Measurements from ENCODE around the gene PDCD2.
"Not testable (repeated sequence)": the region's sequence is repeated elsewhere in the genome, so short reads cannot be mapped to it uniquely, and the experiment has no call there.

PDCD2 gene

DNA sequence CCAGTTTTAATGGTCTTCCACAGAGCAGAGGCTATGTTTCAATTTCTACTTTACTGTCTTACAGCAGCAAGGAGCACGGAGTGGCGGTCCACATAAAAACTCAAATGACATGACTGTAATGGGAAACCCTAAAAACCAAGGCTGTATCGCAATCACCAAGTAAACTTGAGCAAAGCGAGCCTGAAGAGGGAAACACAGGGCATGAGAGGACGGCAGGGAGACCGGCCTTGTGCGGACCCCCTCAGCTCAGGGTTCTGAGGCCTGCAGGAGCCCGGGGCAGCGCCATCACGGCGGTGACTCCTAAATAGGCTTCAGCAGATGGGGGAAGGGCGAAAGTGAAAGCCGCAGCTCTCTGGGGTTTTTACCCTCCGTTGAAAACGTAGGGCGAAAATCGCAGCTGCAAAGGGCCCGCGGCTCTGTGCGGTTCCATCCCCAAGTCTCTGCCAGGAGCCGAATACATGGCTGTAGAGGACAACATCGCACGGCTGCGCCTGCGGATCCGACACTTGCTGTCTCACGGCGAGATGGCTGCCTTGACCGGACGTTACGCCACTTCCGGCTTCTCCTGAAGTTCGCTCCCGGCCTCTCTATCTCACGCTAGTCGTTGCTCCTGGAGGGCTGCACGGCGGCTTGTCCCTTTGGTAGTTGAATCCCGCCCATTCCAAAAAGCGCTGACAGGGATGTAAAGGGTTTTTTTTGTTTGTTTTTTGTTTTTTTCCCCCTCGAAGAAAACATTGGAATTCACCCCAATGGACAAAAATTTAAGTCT is 31.5 kb downstream of the PDCD2 start, which contains the start of gene PSMB1:
Gene PSMB1, minus strand, starts transcription at position 543 of the 769 bp plus-strand sequence. Its CDS starts 65 bp downstream, at position 478.
- DNase-seq = peak; percentile 94

DNA sequence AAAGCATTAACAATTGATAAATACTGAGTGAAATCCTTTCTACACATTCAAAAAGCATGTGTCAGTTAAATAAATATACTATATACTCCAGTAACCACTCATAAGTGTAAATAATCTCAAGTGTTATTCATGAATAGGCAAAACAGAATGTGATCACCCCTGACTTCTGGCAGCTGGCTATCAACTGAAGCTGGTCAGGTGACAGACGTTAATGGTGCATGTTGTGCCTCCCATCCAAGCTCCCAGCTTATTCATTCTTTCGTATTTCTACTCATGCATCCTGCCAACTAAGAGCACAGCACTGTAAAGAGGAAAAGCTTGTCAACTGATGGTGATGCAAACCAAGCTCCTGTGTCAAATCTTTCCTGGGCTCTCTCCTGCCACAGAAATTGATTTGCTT is 39.0 kb downstream of the PDCD2 start:
- no peak for DNase-seq

DNA sequence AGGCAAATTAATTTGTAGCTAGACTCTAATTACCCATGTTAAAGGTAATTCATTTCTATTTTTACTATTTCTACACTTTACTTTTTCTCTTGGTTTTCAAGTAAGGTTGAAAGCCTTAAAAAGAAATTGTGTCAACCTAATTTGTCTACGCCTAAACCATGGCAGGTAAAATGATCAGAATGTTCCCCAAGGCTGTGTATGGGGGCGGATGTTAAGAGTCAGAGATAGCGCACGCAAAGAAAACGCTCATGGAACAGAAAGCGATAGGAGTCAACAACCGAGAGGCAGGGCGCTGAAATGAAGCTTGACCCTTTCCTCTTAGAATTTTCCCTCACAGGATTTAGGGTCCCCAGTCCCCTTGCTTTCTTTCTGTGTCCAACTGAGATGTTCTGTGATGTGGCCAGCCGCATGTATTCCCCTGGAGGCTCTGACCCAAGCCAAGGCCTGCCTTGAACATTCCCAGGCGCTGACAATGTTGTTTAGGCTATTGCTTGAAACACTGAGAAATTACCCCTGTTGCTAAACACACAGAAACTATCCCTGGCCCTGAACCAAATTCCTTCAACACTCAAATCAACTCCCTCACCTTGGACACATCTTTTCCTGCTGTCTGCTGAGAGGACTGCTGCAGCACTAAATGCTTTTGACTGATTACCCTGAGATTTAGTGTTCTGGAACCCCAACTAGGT is 42.3 kb downstream of the PDCD2 start:
- no peak for DNase-seq

DNA sequence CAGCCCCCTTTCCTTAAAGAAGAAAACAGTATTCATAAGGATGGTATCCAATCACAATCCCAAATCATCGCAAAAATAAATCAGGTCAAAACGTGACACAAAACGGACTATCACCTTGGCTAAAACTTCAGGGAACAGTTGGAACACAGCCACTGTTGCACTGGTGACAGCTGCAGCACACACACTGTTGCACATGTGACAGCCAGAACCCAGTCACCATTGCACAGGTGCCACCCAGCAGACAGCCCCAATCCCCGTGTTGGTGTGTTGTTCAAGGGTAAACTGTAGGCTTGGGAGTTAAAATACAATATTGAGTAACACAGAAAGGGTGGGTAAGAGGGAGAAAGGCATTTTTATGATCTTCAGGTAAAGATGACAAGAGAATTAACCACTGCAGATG is 47.1 kb downstream of the PDCD2 start:
- DNase-seq = no peak

DNA sequence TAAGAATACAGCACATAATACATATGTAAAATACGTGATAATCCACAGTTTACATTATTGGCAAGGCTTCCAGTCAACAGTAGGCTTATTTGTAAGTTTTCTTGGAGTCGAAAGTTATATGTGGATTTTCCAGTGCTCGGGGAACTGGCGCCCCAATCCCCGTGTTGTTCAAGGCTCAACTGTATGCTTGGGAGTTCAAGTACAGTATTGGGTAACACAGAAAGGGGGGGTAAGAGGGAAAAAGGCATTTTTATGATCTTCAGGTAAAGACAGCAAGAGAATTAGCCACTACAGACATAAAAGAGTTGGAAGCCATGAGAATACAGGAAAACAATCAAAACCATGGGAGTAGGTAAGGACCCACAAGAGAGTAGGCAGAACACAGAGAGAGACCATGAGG is 47.8 kb downstream of the PDCD2 start:
- DNase-seq = no peak

DNA sequence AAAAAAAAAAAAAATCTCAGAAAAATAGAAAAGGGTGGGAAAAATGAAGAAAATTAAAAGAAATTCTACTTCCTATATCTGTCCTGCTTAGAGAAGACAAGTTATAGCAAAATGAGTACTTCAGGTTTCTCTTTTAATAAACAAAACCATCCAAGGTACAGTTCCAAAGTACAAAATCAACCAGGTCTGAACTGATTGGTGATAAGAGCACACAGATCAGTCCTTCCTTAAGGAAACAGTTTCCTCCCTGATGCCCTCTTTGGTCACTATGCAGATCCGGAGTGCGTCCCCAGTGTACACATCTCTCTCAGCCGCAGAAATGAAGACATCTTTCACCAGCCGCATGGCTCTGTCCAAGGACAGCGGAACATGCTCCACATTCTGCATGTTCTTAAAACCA is 49.4 kb downstream of the PDCD2 start:
- DNase-seq = no peak

DNA sequence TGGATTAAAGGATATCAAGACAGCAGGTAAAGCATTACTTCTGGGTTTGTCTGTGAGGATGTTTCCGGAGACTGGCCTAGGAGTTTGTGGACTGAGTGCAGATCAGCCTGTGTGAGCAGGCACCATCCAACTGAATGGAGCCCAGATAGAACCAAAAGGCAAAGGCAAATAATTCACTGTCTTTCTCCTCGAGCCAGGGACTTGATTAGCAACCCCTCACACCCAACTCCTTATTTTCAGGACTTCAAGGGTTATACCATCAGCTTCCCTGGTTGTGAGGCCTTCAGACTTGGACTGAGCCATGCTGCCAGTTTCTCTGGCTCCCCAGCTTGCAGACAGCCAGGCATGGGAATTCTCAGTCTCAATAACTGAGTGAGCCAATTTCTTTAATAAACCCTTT is 50.6 kb downstream of the PDCD2 start:
- DNase-seq = no peak

DNA sequence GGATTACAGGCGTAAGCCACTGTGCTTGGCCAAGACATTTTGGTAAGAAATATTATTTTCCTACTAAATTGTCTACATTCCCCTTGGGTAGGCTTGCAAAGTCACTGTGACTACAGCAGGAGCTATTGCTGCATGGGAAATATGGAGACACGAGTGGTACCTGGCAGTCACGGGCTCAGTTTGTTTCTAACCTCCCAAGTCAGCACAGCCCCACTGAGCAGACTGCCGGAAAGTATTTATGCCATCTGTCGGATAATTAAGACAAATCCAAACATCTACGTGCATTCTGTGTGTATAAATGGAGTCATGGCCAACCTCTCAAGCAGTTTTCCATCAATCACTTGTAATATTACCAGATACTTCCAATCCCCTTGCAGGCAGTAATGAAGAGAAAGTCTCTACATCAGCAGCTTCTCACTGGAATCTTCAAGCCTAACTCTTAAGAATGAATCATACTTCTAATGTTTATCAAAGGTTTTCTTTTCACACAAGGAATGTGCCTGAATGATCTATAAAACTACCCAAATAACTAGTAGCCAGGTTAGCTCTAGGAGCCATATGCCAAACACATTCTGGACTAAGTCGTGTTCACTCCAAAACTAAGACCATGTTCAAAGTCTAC is 51.5 kb downstream of the PDCD2 start:
- DNase-seq = no peak

DNA sequence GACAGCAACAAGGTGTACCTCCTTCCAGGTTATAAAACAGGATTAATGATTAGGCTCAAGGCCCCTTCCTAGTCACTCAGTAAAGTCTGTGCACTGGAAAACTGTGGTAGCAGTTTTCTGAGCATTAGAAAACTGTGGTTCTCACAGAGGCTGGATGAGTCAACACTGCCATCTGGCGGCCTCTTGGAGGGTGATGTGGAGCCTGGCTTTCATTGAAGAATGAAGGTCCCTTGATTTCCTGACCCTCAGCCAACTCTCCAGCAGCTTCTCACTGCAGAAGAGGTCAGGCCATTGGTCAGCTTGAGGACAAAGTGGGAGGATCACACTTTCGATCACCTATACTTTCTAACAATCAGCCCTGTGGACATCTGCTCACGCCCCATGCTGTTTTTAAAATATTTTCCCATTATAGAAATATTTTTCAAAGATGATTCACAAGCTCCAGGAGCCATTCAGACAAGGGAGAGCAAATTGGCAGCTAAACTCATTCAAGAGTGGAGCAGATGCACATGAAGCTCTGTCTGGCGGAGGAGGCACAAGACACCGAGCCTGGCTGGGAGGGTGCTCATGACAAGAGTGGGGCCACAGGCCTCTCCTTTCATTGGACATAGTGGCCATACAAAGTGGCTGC is 54.5 kb downstream of the PDCD2 start:
- peak; percentile 75 to 77 for DNase-seq

DNA sequence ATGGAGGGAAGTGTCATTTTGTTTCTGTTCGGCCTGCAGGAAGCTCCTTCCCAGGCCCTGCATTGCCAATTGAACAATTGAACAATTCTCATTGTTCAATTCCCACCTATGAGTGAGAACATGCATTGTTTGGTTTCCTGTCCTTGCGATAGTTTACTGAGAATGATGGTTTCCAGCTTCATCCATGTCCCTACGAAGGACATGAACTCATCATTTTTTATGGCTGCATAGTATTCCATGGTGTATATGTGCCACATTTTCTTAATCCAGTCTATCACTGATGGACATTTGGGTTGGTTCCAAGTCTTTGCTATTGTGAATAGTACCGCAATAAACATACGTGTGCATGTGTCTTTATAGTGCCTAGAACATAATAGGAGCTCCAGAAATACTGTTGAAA is 56.4 kb downstream of the PDCD2 start:
- not testable (repeated sequence) for DNase-seq

DNA sequence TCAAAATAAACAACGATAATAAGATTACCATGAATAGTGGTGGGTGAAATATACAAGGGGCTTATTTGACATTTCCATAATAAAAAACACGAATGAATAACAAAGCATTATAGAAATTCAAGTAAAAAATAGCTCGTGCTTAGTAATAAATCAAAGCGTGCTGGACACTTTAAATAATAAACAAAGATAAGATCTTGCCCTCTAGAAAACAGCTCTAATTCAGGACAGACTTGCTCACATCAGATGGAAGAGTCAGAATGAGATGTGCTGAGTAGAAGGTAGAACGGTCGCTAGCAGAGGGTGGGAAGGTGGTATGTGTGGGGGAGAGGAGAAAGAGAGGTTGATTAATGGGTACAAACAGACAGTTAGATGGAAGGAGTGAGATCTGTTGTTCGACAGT is 58.6 kb downstream of the PDCD2 start:
- no peak for DNase-seq

All from hippocampal formation (tissue), 2 donors.